Subcutaneous adipose tissue (tissue), 4 donors: Measurements from ENCODE around the gene CACNA1B. TPM values are rescaled to one million over a fixed set of nuclear protein-coding genes. Genes with fewer than 3 reads are reported as not detected.

Experiments
- CTCF ChIP-seq: fragments of 450-650 bp; IDR thresholded peaks from one replicate; pipeline ENCODE4 v1.5.1; 2016; ENCODE audit warnings: low read depth, mild to moderate bottlenecking, control low read depth, antibody characterized with exemption, moderate library complexity
- total RNA-seq, 4 donors: library from RNA; depleted of rRNA; stranded (reverse); fragments of >200 nt; gene quantifications; one replicate each; pipeline ENCODE4 v1.1.0, GENCODE V29; 2016

Gene CACNA1B
- total RNA-seq, 4 donors from 2014 or later = not detected

GRCh38 chr9:137972988-137973470 is 95.4 kb downstream of the CACNA1B start:
- no peak for TF ChIP-seq CTCF

- no peak for TF ChIP-seq CTCF
These were observed 96.3 kb downstream of the CACNA1B start for GRCh38 chr9:137973829-137974416.

- TF ChIP-seq CTCF = no peak
These were observed 97.4 kb downstream of the CACNA1B start for GRCh38 chr9:137974746-137975526.

- no peak for TF ChIP-seq CTCF
These were observed 97.9 kb downstream of the CACNA1B start for GRCh38 chr9:137975527-137975913.

GRCh38 chr9:137975936-137976565 is 98.5 kb downstream of the CACNA1B start:
- no peak for TF ChIP-seq CTCF

- TF ChIP-seq CTCF = no peak
These were observed 100.1 kb downstream of the CACNA1B start for GRCh38 chr9:137977571-137978261.
